GM12878 (cell line): ENCODE data around the gene SIRPD. TPM values are rescaled to one million over a fixed set of nuclear protein-coding genes. Genes with fewer than 3 reads are reported as not detected.
"Not testable (repeated sequence)": the region's sequence is repeated elsewhere in the genome, so short reads cannot be mapped to it uniquely, and the experiment has no call there.

Source experiments
- ATAC-seq: fragments of 200-7000 bp; cut with Tn5 transposase; 3 replicates; pipeline ENCODE4 v1.9.1; 2020; ENCODE audit warnings: mild to moderate bottlenecking, moderate library complexity
- BruUV-seq: library from RNA; stranded (reverse); fragments of 400-500 nt; replicated peaks from 2 replicates; lab custom pipeline; 2021; lab: Mats Ljungman, UMichigan
- CTCF ChIA-PET: fragments of 300-600 bp; sonication (Branson Sonifier 250); formaldehyde crosslinking; extraction: SDS; loops from one replicate; lab custom pipeline; 2021; ENCODE audit warnings: inconsistent platforms; lab: Yijun Ruan, JAX
- POLR2A ChIA-PET: fragments of 350-600 bp; formaldehyde crosslinking; extraction: SDS; loops from one replicate; lab custom pipeline; 2021; ENCODE audit warnings: inconsistent platforms; lab: Charles Lee
- RAD21 ChIA-PET: fragments of 300-600 bp; sonication (Branson Sonifier 250); formaldehyde crosslinking; loops from one replicate; lab custom pipeline; 2023; ENCODE audit warnings: antibody characterized with exemption; ENCODE audit not compliant: unreplicated experiment; lab: Charles Lee
- SMC1A ChIA-PET: fragments of 300-600 bp; sonication (Branson Sonifier 250); formaldehyde crosslinking; loops from one replicate; lab custom pipeline; 2023; ENCODE audit not compliant: unreplicated experiment, uncharacterized antibody; lab: Charles Lee
- DNase-seq: peaks from one replicate; pipeline ENCODE4 v3.0.0-alpha.2; 2011; ENCODE audit warnings: low read depth, low spot score
- FAIRE-seq: peaks from 3 replicates; lab custom pipeline; 2011; peaks lifted over from hg19 to GRCh38; lab: Jason Lieb, UNC
- H2AFZ ChIP-seq: 2 replicates; pipeline ENCODE4 v1.6.0; 2011; ENCODE audit warnings: low read depth, low read length, control low read depth; ENCODE audit not compliant: control insufficient read depth
- H3K27ac ChIP-seq: 2 replicates; pipeline ENCODE4 v1.5.1; 2011; ENCODE audit warnings: control low read depth; ENCODE audit not compliant: control insufficient read depth, insufficient read depth
- H3K27me3 ChIP-seq, 2 experiments: replicated peaks in 1 of 2; 2 replicates each; pipeline versions ENCODE4 v1.6.0 to v1.6.1; 2011; ENCODE audit warnings: low read length in 1 of 2; ENCODE audit not compliant: control insufficient read depth in 2 of 2, insufficient read depth in 2 of 2
- H3K36me3 ChIP-seq, 2 experiments: 2 replicates each; pipeline ENCODE4 v1.5.1; 2011; ENCODE audit warnings: low read length in 1 of 2; ENCODE audit not compliant: control insufficient read depth in 2 of 2, insufficient read depth in 2 of 2
- H3K4me1 ChIP-seq: 2 replicates; pipeline ENCODE4 v1.6.1; 2011; ENCODE audit warnings: mild to moderate bottlenecking, low read length, moderate library complexity, mixed read lengths; ENCODE audit not compliant: control insufficient read depth, insufficient read depth
- H3K4me2 ChIP-seq: 2 replicates; pipeline ENCODE4 v1.6.0; 2011; ENCODE audit warnings: control low read depth; ENCODE audit not compliant: control insufficient read depth, insufficient read depth
- H3K4me3 ChIP-seq: fragments of 200-600 bp; sonication (generic); 2 replicates; pipeline ENCODE4 v1.5.1; 2016
- H3K79me2 ChIP-seq: 2 replicates; pipeline ENCODE4 v1.6.0; 2011; ENCODE audit warnings: low read length; ENCODE audit not compliant: control insufficient read depth, insufficient read depth
- H3K9ac ChIP-seq: 2 replicates; pipeline ENCODE4 v1.8.0; 2011; ENCODE audit warnings: low read length, control low read depth, mixed read lengths; ENCODE audit not compliant: control insufficient read depth, insufficient read depth
- H3K9me3 ChIP-seq: replicated peaks from 3 replicates; pipeline ENCODE4 v1.5.1; 2011; ENCODE audit warnings: mild to moderate bottlenecking, low read length; ENCODE audit not compliant: control insufficient read depth, insufficient read depth
- H4K20me1 ChIP-seq: 2 replicates; pipeline ENCODE4 v1.6.0; 2011; ENCODE audit not compliant: control insufficient read depth, insufficient read depth
- CTCF ChIP-seq, 3 experiments: IDR thresholded peaks in 2 of 3; conservative IDR thresholded peaks in 1 of 3; 2 replicates each; pipeline ENCODE4 v1.5.1; 2011; ENCODE audit warnings: low read depth in 3 of 3, low read length in 3 of 3, mild to moderate bottlenecking in 3 of 3, control low read depth in 2 of 3, moderate library complexity in 2 of 3, inconsistent platforms in 1 of 3, mixed read lengths in 1 of 3; ENCODE audit not compliant: control insufficient read depth in 2 of 3, insufficient read depth in 1 of 3; ENCODE audit errors: extremely low read depth in 1 of 3
- KLF5 ChIP-seq: fragments of 450-650 bp; IDR thresholded peaks from 2 replicates; pipeline ENCODE4 v1.6.1; 2014; ENCODE audit warnings: mild to moderate bottlenecking; ENCODE audit not compliant: partially characterized antibody
- NRF1 ChIP-seq: conservative IDR thresholded peaks from 2 replicates; pipeline ENCODE4 v1.6.1; 2011; ENCODE audit warnings: mild to moderate bottlenecking, low read depth, low read length, improper control_type of control experiment
- WGBS: methylation state at CpG from one replicate; pipeline ENCODE4 v1.1.6; 2016; ENCODE audit warnings: low lambda C conversion rate; ENCODE audit not compliant: insufficient replicate concordance, insufficient coverage; ENCODE audit errors: missing lambda C conversion rate; 5-methylcytosine and 5-hydroxymethylcytosine counted together
- in situ Hi-C: fragments of 300-500 bp; cut with MboI; formaldehyde crosslinking; loops from 9 replicates; pipeline ENCODE4 v1.14.3; 2018; ENCODE audit warnings: mixed read lengths
- intact Hi-C: fragments of 100-400 bp; cut with micrococcal nuclease; formaldehyde crosslinking; loops from one replicate; pipeline ENCODE4 v1.14.2; 2022; ENCODE audit not compliant: unreplicated experiment
- polyA plus RNA-seq, 11 experiments: library from polyadenylated mRNA; depleted of rRNA in 4 of 11; unstranded in 6 of 11; stranded (reverse) in 5 of 11; fragments of >200 nt; fragmentation: Nextera tagmentation in 4 of 11; fragmentation: Illumina TruSeq in 1 of 11; extraction: Ambion mirVana in 4 of 11; extraction: Trizol in 1 of 11; gene quantifications; 1 replicate in 1 of 11; 2 replicates in 10 of 11; pipeline versions ENCODE4 v1.2.1 to v1.2.3, GENCODE V29; 2011 to 2016; ENCODE audit warnings: inconsistent platforms in 2 of 11, missing spikeins in 2 of 11, low read depth in 1 of 11
- total RNA-seq, 4 experiments: library from RNA; depleted of rRNA in 3 of 4; stranded (reverse); fragments of >200 nt in 3 of 4; fragmentation: Illumina TruSeq in 1 of 4; extraction: Trizol in 1 of 4; gene quantifications; 2 replicates each; pipeline versions ENCODE4 v1.2.1 to v1.2.3, GENCODE V29; 2013 to 2021
- TF ChIP-seq, protein P1 (sequence below): fragments of 450-650 bp; IDR thresholded peaks from 2 replicates; pipeline ENCODE4 v1.6.1; 2017; ENCODE audit warnings: antibody characterized with exemption, mild to moderate bottlenecking, moderate library complexity

SIRPD gene
- total and polyA plus RNA-seq, 10 of the 15 experiments (the other 5 are each of a cell fraction or from before 2014, with no cell fraction given): 0.10 to 1.6 (median 0.88) TPM

DNA sequence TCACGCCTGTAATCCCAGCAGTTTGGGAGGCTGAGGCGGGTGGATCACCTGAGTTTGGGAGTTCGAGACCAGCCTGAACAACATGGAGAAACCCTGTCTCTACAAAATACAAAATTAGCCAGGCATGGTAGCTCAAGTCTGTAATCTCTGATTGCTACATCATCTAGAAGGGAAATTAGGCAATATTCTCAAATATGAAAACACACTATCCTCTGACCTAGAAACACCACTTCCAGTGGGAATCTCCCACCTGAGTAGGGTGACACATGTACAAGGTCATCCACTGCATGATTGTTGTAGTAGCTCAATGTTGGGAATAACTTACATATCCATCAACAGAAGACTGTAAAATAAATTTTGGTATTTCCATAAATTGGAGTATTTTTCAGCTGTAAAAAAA, 19.1 kb upstream of the SIRPD start (continued):
- TF ChIP-seq CTCF (IDR thresholded peaks at IDR 0.05 in 2 of 3, conservative IDR thresholded peaks at IDR 0.05 in 1 of 3; ENCODE audit: control insufficient read depth in 2 of 3, extremely low read depth in 1 of 3, insufficient read depth in 1 of 3, low read depth in 3 of 3, low read length in 3 of 3) (no peak), KLF5 (no peak), NRF1 (no peak)
- TF ChIP-seq, protein P1, sequence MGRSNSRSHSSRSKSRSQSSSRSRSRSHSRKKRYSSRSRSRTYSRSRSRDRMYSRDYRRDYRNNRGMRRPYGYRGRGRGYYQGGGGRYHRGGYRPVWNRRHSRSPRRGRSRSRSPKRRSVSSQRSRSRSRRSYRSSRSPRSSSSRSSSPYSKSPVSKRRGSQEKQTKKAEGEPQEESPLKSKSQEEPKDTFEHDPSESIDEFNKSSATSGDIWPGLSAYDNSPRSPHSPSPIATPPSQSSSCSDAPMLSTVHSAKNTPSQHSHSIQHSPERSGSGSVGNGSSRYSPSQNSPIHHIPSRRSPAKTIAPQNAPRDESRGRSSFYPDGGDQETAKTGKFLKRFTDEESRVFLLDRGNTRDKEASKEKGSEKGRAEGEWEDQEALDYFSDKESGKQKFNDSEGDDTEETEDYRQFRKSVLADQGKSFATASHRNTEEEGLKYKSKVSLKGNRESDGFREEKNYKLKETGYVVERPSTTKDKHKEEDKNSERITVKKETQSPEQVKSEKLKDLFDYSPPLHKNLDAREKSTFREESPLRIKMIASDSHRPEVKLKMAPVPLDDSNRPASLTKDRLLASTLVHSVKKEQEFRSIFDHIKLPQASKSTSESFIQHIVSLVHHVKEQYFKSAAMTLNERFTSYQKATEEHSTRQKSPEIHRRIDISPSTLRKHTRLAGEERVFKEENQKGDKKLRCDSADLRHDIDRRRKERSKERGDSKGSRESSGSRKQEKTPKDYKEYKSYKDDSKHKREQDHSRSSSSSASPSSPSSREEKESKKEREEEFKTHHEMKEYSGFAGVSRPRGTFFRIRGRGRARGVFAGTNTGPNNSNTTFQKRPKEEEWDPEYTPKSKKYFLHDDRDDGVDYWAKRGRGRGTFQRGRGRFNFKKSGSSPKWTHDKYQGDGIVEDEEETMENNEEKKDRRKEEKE: no peak

DNA sequence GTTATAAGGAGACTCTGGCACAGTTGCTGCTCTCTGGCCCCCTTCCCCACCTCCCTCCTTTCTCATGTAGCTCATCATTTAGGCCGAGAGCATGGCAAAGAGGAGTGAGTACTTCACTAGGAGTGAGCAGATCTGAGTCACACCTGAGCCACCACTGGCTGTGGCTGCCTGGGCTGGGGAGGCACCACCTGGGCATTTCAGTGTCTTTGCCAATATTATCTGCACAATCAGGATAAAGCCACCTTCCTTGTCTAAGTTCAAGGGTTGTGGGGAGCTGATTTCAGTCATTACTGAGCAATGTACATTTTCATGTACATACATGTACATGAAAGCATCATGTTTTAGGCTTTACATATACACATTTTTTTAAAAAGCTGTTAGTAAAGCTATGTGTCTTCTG, 18.5 kb upstream of the SIRPD start:
- H3K79me2 ChIP-seq, H3K9ac ChIP-seq, H3K4me1 ChIP-seq, FAIRE-seq, H2AFZ ChIP-seq, H3K27me3 ChIP-seq, intact Hi-C loops, CTCF ChIA-PET, ATAC-seq, H4K20me1 ChIP-seq, H3K27ac ChIP-seq, H3K4me3 ChIP-seq, H3K9me3 ChIP-seq, POLR2A ChIA-PET, DNase-seq, H3K4me2 ChIP-seq, H3K36me3 ChIP-seq, RAD21 ChIA-PET: not testable (repeated sequence)
- BruUV-seq: TSS peak; percentile 35
- in situ Hi-C loops: loop anchor here (5.0 kb wide), 1 partner anchor 41 kb away; no protein-coding TSS in a partner anchor
- no CpG with 5 or more reads among the region's 1 CpG for WGBS
- SMC1A ChIA-PET: interaction anchor here (0.8 to 0.9 kb wide), 2 partner anchors 41 to 66 kb away, joined by 3 read pairs; no protein-coding TSS in a partner anchor

DNA sequence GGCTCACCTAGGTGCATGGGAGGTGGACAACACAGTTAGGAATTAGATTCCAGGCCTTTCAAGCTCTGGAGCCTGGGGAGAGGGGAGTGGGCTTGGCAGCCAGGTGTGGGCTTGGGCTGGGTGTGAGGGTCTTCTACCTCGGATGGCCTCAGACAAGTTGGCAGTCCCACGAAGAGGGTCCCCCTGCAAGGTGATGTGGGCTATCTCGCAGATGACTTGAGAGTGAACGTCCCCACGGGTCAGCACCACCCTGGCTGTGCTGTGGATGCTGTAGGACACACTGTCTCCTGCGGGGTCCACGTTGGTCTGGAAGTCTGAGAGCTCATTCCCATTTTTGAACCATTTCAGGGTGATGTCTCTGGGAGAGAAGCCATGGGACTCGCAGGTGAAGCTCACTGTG, 14.1 kb upstream of the SIRPD start:
- intact Hi-C loops, H3K79me2 ChIP-seq, BruUV-seq: not testable (repeated sequence)

More for the DNA sequence above, 14.1 kb upstream of the SIRPD start:
- POLR2A ChIA-PET, H3K36me3 ChIP-seq, H3K27ac ChIP-seq, CTCF ChIA-PET, H3K4me3 ChIP-seq, H2AFZ ChIP-seq, H3K4me2 ChIP-seq, H3K9me3 ChIP-seq, DNase-seq, H4K20me1 ChIP-seq, H3K4me1 ChIP-seq, RAD21 ChIA-PET, FAIRE-seq, H3K27me3 ChIP-seq, in situ Hi-C loops, ATAC-seq, H3K9ac ChIP-seq: not testable (repeated sequence)
- SMC1A ChIA-PET: interaction anchor here (1.0 to 1.5 kb wide), 3 partner anchors 11 to 63 kb away, joined by 3 to 5 read pairs (median 3); no protein-coding TSS in a partner anchor
- WGBS: 29% methylated on average over 8 of the region's 8 CpGs
